ENCODE data around the gene EPS8. TPM values are rescaled to one million over a fixed set of nuclear protein-coding genes. Genes with fewer than 3 reads are reported as not detected.

The EPS8 gene
- total RNA-seq, 1 donor from 2014 or later: 72.8 TPM

- no peak for DNase-seq
- Histone ChIP-seq H3K27ac (no peak overlapping the region), H3K27me3 (ENCODE audit: low read depth) (no peaks in the 10 kb centered on the region), H3K36me3 (peaks cover 5% of the 10 kb centered on the region), H3K4me3 (no peak overlapping the region), H3K9me3 (no peaks in the 10 kb centered on the region), H3K4me1 (no peaks in the 10 kb centered on the region)
- intact Hi-C loops (cut with DNase I): no loop called here
- TF ChIP-seq, protein P1, sequence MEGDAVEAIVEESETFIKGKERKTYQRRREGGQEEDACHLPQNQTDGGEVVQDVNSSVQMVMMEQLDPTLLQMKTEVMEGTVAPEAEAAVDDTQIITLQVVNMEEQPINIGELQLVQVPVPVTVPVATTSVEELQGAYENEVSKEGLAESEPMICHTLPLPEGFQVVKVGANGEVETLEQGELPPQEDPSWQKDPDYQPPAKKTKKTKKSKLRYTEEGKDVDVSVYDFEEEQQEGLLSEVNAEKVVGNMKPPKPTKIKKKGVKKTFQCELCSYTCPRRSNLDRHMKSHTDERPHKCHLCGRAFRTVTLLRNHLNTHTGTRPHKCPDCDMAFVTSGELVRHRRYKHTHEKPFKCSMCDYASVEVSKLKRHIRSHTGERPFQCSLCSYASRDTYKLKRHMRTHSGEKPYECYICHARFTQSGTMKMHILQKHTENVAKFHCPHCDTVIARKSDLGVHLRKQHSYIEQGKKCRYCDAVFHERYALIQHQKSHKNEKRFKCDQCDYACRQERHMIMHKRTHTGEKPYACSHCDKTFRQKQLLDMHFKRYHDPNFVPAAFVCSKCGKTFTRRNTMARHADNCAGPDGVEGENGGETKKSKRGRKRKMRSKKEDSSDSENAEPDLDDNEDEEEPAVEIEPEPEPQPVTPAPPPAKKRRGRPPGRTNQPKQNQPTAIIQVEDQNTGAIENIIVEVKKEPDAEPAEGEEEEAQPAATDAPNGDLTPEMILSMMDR (IDR thresholded peaks at IDR 0.05): no peak
- no peak for ATAC-seq
Measured at GRCh38 chr12:15646581-15646980, 142.6 kb downstream of the EPS8 start.

GRCh38 chr12:15644700-15645099, 144.5 kb downstream of the EPS8 start:
- no peak for DNase-seq
- TF ChIP-seq, protein P1 (IDR thresholded peaks at IDR 0.05): no peak
- Histone ChIP-seq H3K9me3 (no peaks in the 10 kb centered on the region), H3K27me3 (ENCODE audit: low read depth) (no peaks in the 10 kb centered on the region), H3K36me3 (peaks cover 23% of the 10 kb centered on the region), H3K4me1 (no peaks in the 10 kb centered on the region), H3K4me3 (no peak overlapping the region), H3K27ac (no peak overlapping the region)
- intact Hi-C loops (cut with DNase I): no loop called here
- ATAC-seq: no peak

DNA sequence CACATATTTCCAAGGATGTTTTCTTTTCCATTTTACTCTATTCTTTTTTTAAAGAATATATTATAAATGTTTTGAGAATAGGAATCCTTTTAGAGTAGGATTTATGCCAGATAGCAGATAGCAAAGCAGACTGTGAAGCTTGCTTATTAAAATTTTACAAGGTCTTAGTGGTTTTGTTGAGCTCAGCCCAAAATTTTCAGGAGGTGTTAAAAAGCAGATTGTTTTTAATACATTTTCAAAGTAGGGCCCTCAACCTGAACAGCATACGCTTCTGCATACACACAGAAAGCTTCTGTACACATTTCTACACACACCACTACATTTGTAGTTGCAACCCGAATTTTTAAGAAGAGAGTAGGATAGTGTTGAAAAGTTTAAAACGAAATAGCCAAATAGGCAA, 151.0 kb downstream of the EPS8 start:
- DNase-seq (no peak), ATAC-seq (no peak)
- intact Hi-C loops (cut with DNase I): no loop called here
- Histone ChIP-seq H3K27me3 (ENCODE audit: low read depth) (no peaks in the 10 kb centered on the region), H3K27ac (no peak overlapping the region), H3K9me3 (no peaks in the 10 kb centered on the region), H3K4me1 (no peaks in the 10 kb centered on the region), H3K4me3 (no peak overlapping the region), H3K36me3 (peaks cover 30% of the 10 kb centered on the region)
- TF ChIP-seq, protein P1 (IDR thresholded peaks at IDR 0.05): no peak

GRCh38 chr12:15636060-15636890, 152.9 kb downstream of the EPS8 start:
- H3K36me3 ChIP-seq: peaks cover 31% of the 10 kb centered on the region
- no peak for DNase-seq
- H3K9me3 ChIP-seq: no peaks in the 10 kb centered on the region
- no peaks in the 10 kb centered on the region for H3K4me1 ChIP-seq
- H3K4me3 ChIP-seq: no peak overlapping the region
- intact Hi-C loops (cut with DNase I): no loop called here
- TF ChIP-seq, protein P1 (IDR thresholded peaks at IDR 0.05): no peak
- no peaks in the 10 kb centered on the region for H3K27me3 ChIP-seq (ENCODE audit: low read depth)
- H3K27ac ChIP-seq: no peak overlapping the region
- ATAC-seq: no peak

DNA sequence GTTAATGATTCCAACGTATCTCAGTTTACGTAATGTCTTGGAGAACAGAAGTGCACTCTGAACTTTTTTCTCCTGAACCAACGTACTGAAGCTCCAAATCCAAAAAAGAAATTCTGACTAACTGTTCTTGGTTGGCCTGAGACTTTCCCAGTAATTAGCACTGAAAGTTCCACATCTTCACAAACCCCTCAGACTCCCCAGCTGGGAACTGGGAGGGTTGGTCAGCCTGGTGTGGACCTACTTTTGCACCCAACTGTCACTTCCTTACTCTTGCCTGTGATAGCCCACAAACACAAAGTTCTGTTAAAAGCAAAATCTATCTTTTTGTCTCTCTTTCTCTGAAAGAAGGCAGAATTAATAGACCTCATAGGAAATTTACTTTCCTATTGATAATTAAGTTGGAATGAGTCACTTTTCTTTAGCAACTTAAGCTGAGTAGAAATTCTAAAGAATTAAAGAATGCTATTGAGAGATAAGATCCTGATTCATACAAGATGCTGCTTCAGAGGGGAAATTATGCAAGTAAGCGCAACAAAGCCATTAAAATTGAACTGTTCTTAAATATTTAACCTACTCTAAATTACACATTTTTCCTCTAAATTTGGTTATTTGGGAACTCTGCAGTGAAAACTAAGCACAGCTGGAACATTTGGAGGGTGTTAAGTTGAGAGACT, 155.0 kb downstream of the EPS8 start:
- Histone ChIP-seq H3K4me3 (no peak overlapping the region), H3K27ac (no peak overlapping the region), H3K9me3 (no peaks in the 10 kb centered on the region), H3K4me1 (no peaks in the 10 kb centered on the region), H3K36me3 (peaks cover 15% of the 10 kb centered on the region), H3K27me3 (ENCODE audit: low read depth) (no peaks in the 10 kb centered on the region)
- ATAC-seq (no peak), DNase-seq (no peak)
- TF ChIP-seq, protein P1 (IDR thresholded peaks at IDR 0.05): no peak
- intact Hi-C loops (cut with DNase I): no loop called here

Data from lower lobe of right lung (tissue), 2 donors.